GM19023 (cell line): ENCODE measurements around the gene PYURF.

ENCODE experiments used
- ATAC-seq: cut with Tn5 transposase; IDR thresholded peaks from one replicate; pipeline ENCODE4 v1.9.1; 2021; ENCODE audit warnings: mild to moderate bottlenecking, moderate library complexity; ENCODE audit not compliant: unreplicated experiment

Gene PYURF

DNA sequence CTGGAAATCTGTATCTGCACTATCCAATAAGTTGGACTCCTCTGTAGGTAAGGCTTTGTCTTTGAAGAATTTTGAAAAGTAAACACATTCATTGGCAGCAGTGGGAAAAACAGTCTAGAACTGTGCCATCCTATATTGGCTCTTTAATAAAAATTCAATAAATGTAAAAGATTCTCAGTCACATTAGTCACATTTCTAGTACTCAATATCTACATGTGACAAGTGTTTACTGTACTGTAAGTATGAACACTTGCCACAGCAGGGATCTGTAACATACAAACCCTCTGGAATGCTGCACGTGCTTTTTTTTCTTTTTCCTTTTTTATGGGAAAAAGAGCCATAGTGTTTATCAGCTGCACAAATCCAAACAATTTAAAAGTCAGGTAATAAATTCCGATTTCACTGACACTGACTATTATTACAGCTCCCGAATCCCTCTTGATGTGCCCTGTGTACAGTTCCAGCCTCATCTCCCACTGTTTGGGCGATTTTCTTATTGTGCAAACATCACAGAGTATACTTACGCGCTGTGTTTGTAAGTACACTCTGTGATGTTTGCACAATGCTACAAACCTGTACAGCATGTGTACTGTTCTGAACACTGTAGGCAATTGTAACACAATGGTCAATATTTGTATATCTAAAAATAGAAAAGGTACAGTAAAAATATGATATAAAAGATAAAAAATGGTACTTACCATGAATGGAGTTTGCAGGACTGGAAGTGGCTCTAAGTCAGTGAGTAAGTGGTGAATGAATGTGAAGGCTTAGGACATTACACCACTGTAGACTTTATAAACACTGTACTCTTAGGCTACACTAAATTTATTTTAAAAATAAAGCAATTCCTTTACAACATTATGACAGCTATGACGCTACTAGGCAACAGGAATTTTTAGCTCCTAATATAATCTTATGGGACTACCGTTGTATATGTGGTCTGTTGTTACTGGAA is 8.7 kb downstream of the PYURF start:
- no peak for ATAC-seq

- no peak for ATAC-seq
Observed at GRCh38 chr4:88511236-88511635, 12.3 kb downstream of the PYURF start.

DNA sequence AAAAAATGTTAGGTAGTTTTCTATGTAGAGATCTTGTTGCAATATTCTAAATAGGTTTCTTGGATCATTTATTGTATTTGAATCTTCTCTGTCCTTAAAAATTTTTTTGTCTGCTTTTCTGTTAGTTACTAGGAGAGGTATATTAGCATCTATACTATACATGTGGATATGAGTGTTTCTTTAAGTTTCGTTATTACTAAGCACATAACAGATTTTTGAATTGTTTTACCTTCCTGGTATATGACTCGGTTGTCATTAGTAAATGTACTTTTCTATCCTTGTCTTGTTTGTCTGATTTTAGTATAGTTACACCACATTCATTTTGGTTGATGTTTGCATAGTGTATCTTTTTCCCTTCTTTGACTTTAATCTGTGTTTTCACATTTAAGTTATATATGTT is 20.2 kb downstream of the PYURF start:
- no peak for ATAC-seq

GRCh38 chr4:88497859-88498409 is 25.6 kb downstream of the PYURF start:
- ATAC-seq, result no peak

DNA sequence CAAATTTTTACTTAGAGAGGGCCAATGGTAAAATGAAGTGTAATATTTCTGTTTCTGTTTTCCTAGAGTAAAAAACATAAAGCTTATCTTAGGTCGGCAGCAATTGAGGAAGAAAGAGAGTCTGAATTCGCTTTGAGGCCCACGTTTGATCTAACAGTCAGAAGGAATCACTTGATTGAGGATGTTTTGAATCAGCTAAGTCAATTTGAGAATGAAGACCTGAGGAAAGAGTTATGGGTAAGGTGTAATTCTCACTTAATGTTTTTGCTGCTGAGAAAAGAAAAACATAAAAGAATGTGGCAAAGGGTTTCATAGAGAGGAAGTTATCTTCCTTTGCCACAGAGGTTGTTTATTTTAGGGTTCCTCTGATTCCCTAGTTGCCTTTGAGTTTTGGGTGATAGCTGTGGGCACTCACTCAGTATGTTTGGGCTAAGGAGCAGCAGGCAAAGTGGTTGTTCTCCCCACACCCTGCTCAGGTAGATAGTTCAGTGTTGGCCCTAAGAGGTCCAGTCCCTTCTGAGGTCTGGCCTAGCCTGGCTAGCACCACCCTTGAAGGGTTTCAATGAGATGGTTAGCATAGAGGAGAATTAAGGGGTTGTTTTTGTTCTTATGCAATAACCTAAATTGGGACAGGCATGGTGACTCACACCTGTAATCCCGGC is 34.3 kb downstream of the PYURF start:
- ATAC-seq, result no peak

- ATAC-seq, result no peak
Observed at GRCh38 chr4:88481537-88481936, 42.0 kb downstream of the PYURF start.

DNA sequence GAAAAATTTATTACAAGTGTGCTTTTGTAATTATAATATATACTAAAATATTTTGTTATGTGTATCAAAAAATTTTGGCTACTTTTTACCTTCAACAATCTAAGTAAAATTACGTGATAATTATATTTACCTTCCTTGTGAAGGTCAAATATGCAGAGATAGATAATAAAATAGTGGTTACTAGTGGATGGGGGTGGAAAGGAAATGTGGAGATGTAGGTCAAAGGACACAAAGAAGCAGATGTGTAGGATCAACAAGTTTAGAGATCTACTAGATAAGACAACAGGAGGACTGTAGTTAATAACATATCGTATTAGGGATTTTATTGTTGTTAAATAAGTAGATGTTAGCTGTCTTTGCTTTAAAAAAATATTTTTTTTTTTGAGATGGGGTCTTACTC is 45.3 kb downstream of the PYURF start:
- ATAC-seq, result no peak

DNA sequence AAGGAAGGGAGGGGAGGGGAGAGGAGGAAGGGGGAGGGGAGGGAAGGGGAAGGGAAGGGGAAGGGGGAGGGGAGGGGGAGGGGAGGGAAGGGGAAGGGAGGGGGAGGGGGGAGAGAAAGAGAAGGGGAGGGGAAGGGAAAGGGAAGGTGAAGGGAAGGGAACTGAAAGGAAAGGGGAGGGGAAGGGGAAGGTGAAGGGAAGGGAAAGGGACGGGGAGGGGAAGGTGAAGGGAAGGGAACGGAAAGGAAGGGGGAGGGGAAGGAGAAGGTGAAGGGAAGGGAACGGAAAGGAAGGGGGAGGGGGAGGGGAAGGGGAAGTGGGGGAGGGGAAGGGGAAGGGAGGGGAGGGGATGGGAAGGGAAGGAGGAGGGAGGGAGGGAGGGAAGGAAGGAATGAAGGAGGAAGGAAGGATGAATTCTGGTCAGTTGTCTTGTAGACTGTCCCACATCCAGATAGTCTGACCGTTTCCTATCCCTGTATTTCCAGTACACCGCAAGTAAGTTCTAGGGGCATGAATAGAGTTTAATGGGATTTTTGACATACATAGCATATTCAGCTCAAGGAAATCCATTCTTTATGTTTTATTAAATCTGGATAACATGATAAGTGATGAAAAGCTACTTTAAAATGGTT is 46.2 kb downstream of the PYURF start:
- no peak for ATAC-seq
